ENCODE results near the gene PRMT5. TPM values are rescaled to one million over a fixed set of nuclear protein-coding genes. Genes with fewer than 3 reads are reported as not detected.

The PRMT5 gene
- total RNA-seq, 4 donors from 2014 or later, result 57.9 to 126 (median 75.6) TPM

DNA sequence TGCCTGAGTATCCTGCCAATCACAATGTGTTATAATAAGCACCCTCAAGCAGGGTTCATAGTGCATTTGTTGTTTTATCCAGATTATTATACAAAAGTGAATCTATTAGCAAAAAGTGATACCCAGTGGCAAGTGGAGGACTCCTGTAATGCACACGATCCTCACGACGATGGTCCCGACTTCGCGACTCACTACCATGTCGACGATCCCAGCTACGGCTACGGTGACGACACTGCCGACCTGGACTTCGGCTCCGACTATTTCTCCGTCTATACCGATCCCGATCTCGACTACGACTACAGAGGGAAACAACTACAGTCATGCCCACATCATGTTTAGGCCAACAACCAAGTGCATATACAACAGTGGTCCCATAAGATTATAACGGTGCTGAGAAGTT is 23.1 kb downstream of the PRMT5 start:
- Histone ChIP-seq H3K27me3 (no peaks in the 10 kb centered on the region), H3K27ac (no peak overlapping the region), H3K36me3 (no peaks in the 10 kb centered on the region), H3K4me3 (no peak overlapping the region), H3K9me3 (no peaks in the 10 kb centered on the region), H3K4me1 (no peaks in the 10 kb centered on the region)
- intact Hi-C loops (cut with DNase I; ENCODE audit: low total_unique reads), result no loop called here
- TF ChIP-seq POLR2A (IDR thresholded peaks at IDR 0.05), result no peak
- no peak for TF ChIP-seq CTCF (IDR thresholded peaks at IDR 0.05)
- no peak for DNase-seq

DNA sequence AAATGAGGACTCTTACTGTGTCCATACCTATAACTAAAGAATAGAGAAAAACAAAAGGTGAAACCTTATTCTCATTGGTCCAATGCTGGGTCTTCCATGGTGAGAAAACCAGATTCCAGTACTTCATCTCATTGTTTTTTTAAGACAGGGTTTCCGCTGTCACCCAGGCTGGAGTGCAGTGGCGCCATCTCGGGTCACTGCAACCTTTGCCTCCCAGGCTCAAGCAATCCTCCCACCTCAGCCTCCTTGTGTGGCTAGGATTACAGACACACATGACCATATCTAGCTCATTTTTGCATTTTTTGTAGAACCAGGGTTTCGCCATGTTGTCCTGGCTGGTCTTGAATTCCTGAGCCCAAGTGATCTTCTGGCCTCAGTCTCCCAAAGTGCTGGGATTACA is 23.5 kb downstream of the PRMT5 start:
- intact Hi-C loops (cut with DNase I; ENCODE audit: low total_unique reads), result no loop called here
- TF ChIP-seq POLR2A (IDR thresholded peaks at IDR 0.05), result no peak
- no peak for TF ChIP-seq CTCF (IDR thresholded peaks at IDR 0.05)
- no peaks in the 10 kb centered on the region for H3K27me3 ChIP-seq
- H3K9me3 ChIP-seq, result no peaks in the 10 kb centered on the region
- no peak overlapping the region for H3K27ac ChIP-seq
- no peak overlapping the region for H3K4me3 ChIP-seq
- H3K4me1 ChIP-seq, result no peaks in the 10 kb centered on the region
- H3K36me3 ChIP-seq, result no peaks in the 10 kb centered on the region
- DNase-seq, result no peak

DNA sequence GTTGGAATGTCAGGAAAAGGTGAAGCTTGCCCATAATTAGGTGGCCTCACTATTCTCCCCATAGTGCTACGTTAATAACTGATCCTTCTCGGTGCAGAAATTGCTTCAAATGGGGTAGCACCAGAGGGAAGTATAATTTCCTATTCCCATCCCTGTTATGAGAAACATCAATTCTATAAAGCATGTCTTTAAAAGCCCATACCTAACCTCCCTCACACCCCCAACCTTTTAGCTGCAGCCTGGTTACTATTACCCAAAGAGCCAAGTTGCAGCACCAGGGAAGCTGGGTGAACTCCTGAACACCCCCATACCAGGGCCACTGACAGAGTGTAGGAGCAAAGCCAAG is 25.5 kb downstream of the PRMT5 start:
- Histone ChIP-seq H3K27me3 (no peaks in the 10 kb centered on the region), H3K4me3 (no peak overlapping the region), H3K4me1 (no peaks in the 10 kb centered on the region), H3K36me3 (no peaks in the 10 kb centered on the region), H3K9me3 (no peaks in the 10 kb centered on the region), H3K27ac (no peak overlapping the region)
- no peak for TF ChIP-seq POLR2A (IDR thresholded peaks at IDR 0.05)
- TF ChIP-seq CTCF (IDR thresholded peaks at IDR 0.05), result no peak
- intact Hi-C loops (cut with DNase I; ENCODE audit: low total_unique reads), result no loop called here
- DNase-seq, result no peak

GRCh38 chr14:22901799-22902198 is 27.4 kb downstream of the PRMT5 start:
- no peaks in the 10 kb centered on the region for H3K4me1 ChIP-seq
- H3K4me3 ChIP-seq, result no peak overlapping the region
- intact Hi-C loops (cut with DNase I; ENCODE audit: low total_unique reads), result no loop called here
- H3K36me3 ChIP-seq, result no peaks in the 10 kb centered on the region
- TF ChIP-seq POLR2A (IDR thresholded peaks at IDR 0.05), result no peak
- no peak for TF ChIP-seq CTCF (IDR thresholded peaks at IDR 0.05)
- no peaks in the 10 kb centered on the region for H3K9me3 ChIP-seq
- no peak overlapping the region for H3K27ac ChIP-seq
- no peak for DNase-seq
- no peaks in the 10 kb centered on the region for H3K27me3 ChIP-seq

DNA sequence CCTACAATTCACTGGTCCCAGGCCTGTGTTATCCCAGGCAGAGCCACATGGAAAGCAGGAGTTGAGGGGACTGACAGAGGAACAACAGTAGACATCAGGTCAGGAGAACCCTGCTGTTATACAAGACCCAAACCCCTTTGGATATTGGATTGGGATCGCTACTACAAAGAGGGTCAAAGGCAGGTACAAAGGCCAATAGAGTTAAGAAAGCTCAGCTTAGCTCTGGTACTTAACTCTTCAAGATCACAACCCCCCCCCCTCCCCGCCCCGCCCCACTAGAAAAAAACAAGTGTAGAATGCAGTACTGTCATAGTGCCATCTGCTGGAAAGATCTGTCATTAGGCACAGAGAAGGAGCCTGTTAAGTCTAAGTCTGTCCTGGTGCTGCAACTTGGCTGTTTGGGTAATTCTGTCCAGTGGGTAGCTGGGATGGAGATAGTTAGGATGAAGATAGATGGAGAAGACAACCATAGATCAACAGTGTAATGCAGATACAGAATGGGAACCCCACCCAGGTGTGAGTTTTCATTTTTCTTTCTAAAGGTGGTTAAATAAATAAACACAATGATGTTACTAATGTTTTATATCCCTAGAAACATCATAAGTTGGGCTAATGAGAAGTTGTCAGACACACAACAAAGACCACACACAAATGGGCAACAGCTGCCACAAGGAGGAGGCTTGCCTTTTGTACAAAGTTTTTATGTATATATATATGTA is 28.9 kb downstream of the PRMT5 start:
- intact Hi-C loops (cut with DNase I; ENCODE audit: low total_unique reads), result no loop called here
- Histone ChIP-seq H3K27ac (peak overlapping the region; percentile 28 to 71), H3K27me3 (no peaks in the 10 kb centered on the region), H3K36me3 (no peaks in the 10 kb centered on the region), H3K9me3 (no peaks in the 10 kb centered on the region), H3K4me1 (no peaks in the 10 kb centered on the region), H3K4me3 (no peak overlapping the region)
- peak in 1 of 2 donors; percentile 56 for DNase-seq
- TF ChIP-seq POLR2A (IDR thresholded peaks at IDR 0.05), result no peak
- peak; percentile 43 to 62 (median 50) for TF ChIP-seq CTCF (IDR thresholded peaks at IDR 0.05)
